Stimulated activated CD4-positive, alpha-beta T cell treated with anti-CD3 and anti-CD28 coated beads, Interleukin-15, amount 100 ng/mL, for 24 hours (primary cell): ENCODE results near the gene CIB1.

ENCODE experiments used
- DNase-seq: peaks from one replicate; pipeline ENCODE4 v3.0.0-alpha.2; 2020

Gene CIB1

GRCh38 chr15:90239371-90239770 is 5.6 kb upstream of the CIB1 start:
- DNase-seq = no peak

GRCh38 chr15:90234096-90234988 is 601 bp upstream of the CIB1 start, which contains the start of gene GDPGP1:
GDPGP1 (plus strand) TSS chr15:90234209; CDS start chr15:90240909, 6,700 bp downstream.
- DNase-seq = no peak

GRCh38 chr15:90232941-90233386 is 777 bp downstream of the CIB1 start:
- no peak for DNase-seq

- peak; percentile 18 for DNase-seq
These were observed 1.5 kb downstream of the CIB1 start for GRCh38 chr15:90232196-90232595.

GRCh38 chr15:90231028-90232017 is 2.4 kb downstream of the CIB1 start:
- peak; percentile 78 for DNase-seq

- DNase-seq = no peak
These were observed 3.1 kb downstream of the CIB1 start for GRCh38 chr15:90230610-90231009.

- no peak for DNase-seq
These were observed 3.7 kb downstream of the CIB1 start for GRCh38 chr15:90230071-90230494.

GRCh38 chr15:90228960-90229359 is 4.8 kb downstream of the CIB1 start:
- no peak for DNase-seq

- no peak for DNase-seq
These were observed 5.6 kb downstream of the CIB1 start for GRCh38 chr15:90227816-90228772.

- no peak for DNase-seq
These were observed 6.4 kb downstream of the CIB1 start for GRCh38 chr15:90227336-90227735.

GRCh38 chr15:90225504-90226234 is 8.1 kb downstream of the CIB1 start:
- no peak for DNase-seq

- no peak for DNase-seq
These were observed 8.7 kb downstream of the CIB1 start for GRCh38 chr15:90225047-90225446.

GRCh38 chr15:90223441-90224165 is 10.1 kb downstream of the CIB1 start:
- no peak for DNase-seq

GRCh38 chr15:90222547-90222946 is 11.2 kb downstream of the CIB1 start:
- no peak for DNase-seq

GRCh38 chr15:90221246-90221900 is 12.4 kb downstream of the CIB1 start:
- DNase-seq = peak; percentile 50

GRCh38 chr15:90219421-90220141 is 14.2 kb downstream of the CIB1 start:
- peak; percentile 72 for DNase-seq

GRCh38 chr15:90217671-90218394 is 15.9 kb downstream of the CIB1 start:
- no peak for DNase-seq

GRCh38 chr15:90214553-90215196 is 19.1 kb downstream of the CIB1 start:
- DNase-seq = no peak
